Uterus (tissue), 2 donors: ENCODE measurements around the gene SCD5.

ENCODE experiments used
- POLR2A ChIP-seq, 2 donors: fragments of 450-650 bp; IDR thresholded peaks; one replicate each; pipeline ENCODE4 v1.6.1; 2016; ENCODE audit warnings: antibody characterized with exemption in 2 of 2, mild to moderate bottlenecking in 1 of 2, moderate library complexity in 1 of 2
- TF ChIP-seq, protein P1 (sequence below), 4 experiments: fragments of 200-600 bp in 2 of 4; fragments of 450-650 bp in 2 of 4; sonication (generic) in 2 of 4; IDR thresholded peaks; one replicate each; pipeline ENCODE4 v1.5.1; 2016 to 2019; ENCODE audit warnings: antibody characterized with exemption in 4 of 4, mild to moderate bottlenecking in 2 of 4, moderate library complexity in 1 of 4

DNA sequence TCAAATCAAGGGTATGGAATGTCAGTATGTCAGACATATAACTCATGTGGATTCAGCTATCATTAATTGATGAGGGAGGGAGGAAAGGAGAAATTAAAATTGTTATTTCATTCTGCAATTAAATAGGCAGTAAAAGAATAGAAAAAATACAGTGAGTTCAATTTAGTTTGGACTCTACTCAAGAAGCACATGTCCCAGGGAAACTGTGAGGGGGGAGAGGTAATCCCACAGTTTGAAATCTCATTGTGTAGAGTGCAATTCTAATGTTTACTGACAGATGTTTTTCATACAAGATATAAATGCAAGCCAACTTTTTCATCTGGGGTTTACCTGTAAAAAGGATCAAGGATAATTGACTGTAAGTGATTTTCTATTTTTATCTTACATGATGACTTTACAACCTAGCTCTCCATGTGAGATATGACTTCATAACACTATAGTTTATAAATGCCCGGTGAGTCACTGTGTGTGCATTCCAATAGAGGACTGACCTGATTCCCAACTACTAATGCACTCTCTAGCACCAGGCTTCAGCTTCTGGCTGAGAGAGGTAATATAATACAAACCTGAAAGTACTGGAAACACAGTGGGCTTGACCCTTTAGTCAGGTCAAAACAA lies 35.2 kb upstream of the SCD5 start:
- TF ChIP-seq, protein P1, sequence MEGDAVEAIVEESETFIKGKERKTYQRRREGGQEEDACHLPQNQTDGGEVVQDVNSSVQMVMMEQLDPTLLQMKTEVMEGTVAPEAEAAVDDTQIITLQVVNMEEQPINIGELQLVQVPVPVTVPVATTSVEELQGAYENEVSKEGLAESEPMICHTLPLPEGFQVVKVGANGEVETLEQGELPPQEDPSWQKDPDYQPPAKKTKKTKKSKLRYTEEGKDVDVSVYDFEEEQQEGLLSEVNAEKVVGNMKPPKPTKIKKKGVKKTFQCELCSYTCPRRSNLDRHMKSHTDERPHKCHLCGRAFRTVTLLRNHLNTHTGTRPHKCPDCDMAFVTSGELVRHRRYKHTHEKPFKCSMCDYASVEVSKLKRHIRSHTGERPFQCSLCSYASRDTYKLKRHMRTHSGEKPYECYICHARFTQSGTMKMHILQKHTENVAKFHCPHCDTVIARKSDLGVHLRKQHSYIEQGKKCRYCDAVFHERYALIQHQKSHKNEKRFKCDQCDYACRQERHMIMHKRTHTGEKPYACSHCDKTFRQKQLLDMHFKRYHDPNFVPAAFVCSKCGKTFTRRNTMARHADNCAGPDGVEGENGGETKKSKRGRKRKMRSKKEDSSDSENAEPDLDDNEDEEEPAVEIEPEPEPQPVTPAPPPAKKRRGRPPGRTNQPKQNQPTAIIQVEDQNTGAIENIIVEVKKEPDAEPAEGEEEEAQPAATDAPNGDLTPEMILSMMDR (IDR thresholded peaks at IDR 0.05): no peak
- TF ChIP-seq POLR2A (IDR thresholded peaks at IDR 0.05): no peak
